SKM-1 treated with dmso at 0.1 percent for 144 hours (cell line): ENCODE measurements around the gene YDJC.
"Not testable (repeated sequence)": the region's sequence is repeated elsewhere in the genome, so short reads cannot be mapped to it uniquely, and the experiment has no call there.

Source experiments
- DNase-seq: peaks from one replicate; lab custom pipeline; 2025; ENCODE audit not compliant: unreplicated experiment; lab: John Stamatoyannopoulos, UW

The YDJC gene

GRCh38 chr22:21652010-21652546 lies 22.3 kb upstream of the YDJC start:
- peak; percentile 78 for DNase-seq

GRCh38 chr22:21651521-21652009 lies 21.7 kb upstream of the YDJC start:
- no peak for DNase-seq

GRCh38 chr22:21650823-21651520 lies 21.1 kb upstream of the YDJC start:
- no peak for DNase-seq

GRCh38 chr22:21650280-21650679 lies 20.5 kb upstream of the YDJC start:
- no peak for DNase-seq

GRCh38 chr22:21646608-21647590 lies 17.1 kb upstream of the YDJC start:
- DNase-seq = peak; percentile 77

GRCh38 chr22:21645513-21645912 lies 15.7 kb upstream of the YDJC start:
- DNase-seq = not testable (repeated sequence)

- no peak for DNase-seq
These were observed 13.9 kb upstream of the YDJC start for GRCh38 chr22:21643533-21644357.

- peak; percentile 55 for DNase-seq
These were observed 13.0 kb upstream of the YDJC start for GRCh38 chr22:21642584-21643448.

GRCh38 chr22:21641789-21642583 lies 12.2 kb upstream of the YDJC start, which contains the start of gene SDF2L1:
TSS of gene SDF2L1 (plus strand) at chr22:21642302. CDS start at chr22:21642337, 35 bp downstream.
- peak; percentile 98 for DNase-seq

- peak; percentile 29 for DNase-seq
These were observed 11.6 kb upstream of the YDJC start for GRCh38 chr22:21641417-21641788.

- no peak for DNase-seq
These were observed 11.0 kb upstream of the YDJC start for GRCh38 chr22:21640810-21641209.

GRCh38 chr22:21639359-21639758 lies 9.5 kb upstream of the YDJC start:
- no peak for DNase-seq

GRCh38 chr22:21637450-21637849 lies 7.6 kb upstream of the YDJC start:
- not testable (repeated sequence) for DNase-seq

GRCh38 chr22:21636629-21637218 lies 6.9 kb upstream of the YDJC start:
- no peak for DNase-seq

GRCh38 chr22:21635771-21636510 lies 6.1 kb upstream of the YDJC start:
- no peak for DNase-seq

- no peak for DNase-seq
These were observed 5.0 kb upstream of the YDJC start for GRCh38 chr22:21634844-21635243.

- DNase-seq = no peak
These were observed 4.3 kb upstream of the YDJC start for GRCh38 chr22:21634081-21634480.

GRCh38 chr22:21633481-21633880 lies 3.7 kb upstream of the YDJC start:
- DNase-seq = no peak
